ENCODE measurements around the gene MRPS15.
"Not testable (repeated sequence)": the region's sequence is repeated elsewhere in the genome, so short reads cannot be mapped to it uniquely, and the experiment has no call there.

Gene MRPS15

GRCh38 chr1:36463803-36464604 lies at the start of gene MRPS15:
Gene MRPS15, minus strand, starts transcription at chr1:36464384. Its CDS starts 109 bp downstream, at chr1:36464275.
- in situ Hi-C loops (cut with MboI; ENCODE audit: low sequenced_read_pairs): no loop called here

DNA sequence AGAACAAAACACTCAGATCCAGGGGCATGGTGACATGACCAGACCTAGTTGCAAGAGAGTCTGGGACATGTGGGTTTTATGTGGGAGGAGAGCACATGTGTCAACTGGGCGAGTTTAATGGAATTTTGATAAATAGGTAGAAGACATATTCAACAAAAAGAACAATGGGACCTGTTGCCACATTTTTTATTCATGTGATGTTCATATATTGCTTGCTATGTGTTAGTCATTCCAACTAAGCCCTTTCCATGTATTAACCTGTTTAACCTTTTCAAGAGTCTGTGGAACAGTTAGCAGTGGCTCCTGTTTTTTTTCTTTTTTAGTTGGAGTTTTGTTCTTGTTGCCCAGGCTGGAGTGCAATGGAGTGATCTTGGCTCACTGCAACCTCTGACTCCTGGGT lies 48.7 kb upstream of the MRPS15 start:
- in situ Hi-C loops (cut with MboI; ENCODE audit: low sequenced_read_pairs): no loop called here

DNA sequence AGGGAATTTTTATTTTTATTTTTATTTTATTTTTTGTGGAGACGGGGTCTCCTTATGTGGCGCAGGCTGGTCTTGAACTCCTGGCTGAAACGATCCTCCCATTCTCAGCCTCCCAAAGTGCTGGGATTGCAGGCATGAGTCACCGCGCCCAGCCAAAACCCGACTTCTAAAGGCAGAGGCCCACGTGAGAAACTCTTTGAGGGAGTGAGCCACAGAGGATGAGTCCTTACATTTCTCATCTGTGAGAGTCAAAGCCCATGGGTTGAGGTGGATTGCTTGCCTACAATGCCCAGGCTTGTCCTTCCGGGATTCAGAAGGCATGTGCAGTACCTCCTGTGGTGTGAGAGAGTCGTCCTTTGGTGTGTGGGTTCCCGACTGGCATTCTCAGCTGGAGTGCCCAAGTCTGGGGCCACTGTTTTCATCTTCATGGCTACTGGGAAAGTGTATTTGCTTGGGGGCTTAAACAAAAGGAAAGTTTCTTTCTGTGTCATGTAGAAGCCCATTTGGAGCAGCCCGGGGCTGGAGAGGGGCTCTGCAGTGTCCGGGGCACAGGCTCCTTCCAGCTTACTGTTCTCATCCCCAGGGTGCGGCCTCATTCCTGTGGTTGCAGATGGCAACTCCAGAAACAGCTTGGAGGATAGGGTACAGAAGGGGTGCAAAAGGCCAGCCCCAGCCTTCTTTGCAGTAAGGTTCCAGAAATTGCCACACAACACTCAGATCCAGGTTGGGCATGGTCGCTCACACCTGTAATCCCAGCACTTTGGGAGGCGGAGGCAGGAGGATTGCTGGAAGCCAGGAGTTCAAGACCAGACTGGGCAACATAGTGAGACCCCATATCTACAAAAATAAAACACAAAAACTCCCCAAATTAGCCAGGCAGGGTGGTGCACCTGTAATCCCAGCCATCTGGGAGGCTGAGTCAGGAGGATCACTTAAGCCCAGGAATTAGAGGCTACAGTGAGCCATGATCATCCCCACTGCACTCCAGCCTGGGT lies 47.9 kb upstream of the MRPS15 start:
- in situ Hi-C loops (cut with MboI; ENCODE audit: low sequenced_read_pairs): no loop called here

GRCh38 chr1:36511220-36511619 lies 47.0 kb upstream of the MRPS15 start:
- in situ Hi-C loops (cut with MboI; ENCODE audit: low sequenced_read_pairs): not testable (repeated sequence)

DNA sequence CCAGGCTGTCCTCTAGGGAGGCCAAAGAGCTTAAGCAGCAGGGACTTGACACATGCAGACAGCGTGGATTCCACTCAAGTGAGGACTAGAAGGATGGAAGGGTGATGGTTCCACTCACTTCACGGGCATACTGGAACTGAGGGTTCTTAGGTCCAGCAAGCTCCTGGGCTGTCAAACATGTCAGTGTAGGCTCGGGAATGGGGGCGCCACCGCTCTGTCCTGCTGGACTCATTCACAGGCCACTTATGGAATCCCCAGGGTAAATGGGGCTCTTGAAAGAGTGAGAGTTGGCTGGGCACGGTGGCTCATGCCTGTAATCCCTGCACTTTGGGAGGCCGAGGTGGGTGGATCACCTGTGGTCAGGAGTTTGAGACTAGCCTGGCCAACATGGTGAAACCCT lies 46.2 kb upstream of the MRPS15 start:
- in situ Hi-C loops (cut with MboI; ENCODE audit: low sequenced_read_pairs): no loop called here

- in situ Hi-C loops (cut with MboI; ENCODE audit: low sequenced_read_pairs): no loop called here
These were observed 44.1 kb upstream of the MRPS15 start for GRCh38 chr1:36508257-36508656.

DNA sequence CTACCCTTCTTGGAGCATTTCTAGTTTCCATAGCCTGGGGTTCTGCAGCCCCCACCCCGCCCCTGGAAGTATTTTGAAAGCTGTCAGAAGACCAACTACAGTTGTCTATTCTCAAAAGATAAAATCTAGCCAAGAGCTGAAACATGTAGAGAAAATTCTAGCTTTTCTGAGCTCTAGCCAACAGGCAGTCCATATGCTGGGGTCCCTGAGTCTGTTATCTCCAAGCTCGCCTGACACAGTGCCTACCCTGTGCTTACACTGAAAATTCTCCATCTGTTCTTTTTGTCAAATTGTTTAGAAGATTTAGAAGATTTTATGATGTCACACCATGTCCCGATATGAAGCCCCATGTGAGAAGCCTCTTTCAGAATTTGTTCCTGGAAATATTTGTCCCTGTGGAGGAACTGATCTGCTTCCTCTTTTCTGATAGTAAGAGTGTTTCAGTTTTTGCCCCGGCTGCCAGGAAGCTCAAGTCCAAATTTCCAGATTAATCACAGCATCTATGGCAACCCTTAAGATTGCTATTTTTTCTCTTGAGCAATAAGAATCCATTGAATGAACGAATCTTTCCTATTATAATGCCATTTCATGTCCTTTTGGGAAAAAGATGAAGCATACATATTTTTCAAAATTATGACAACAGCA lies 42.2 kb upstream of the MRPS15 start:
- in situ Hi-C loops (cut with MboI; ENCODE audit: low sequenced_read_pairs): no loop called here

DNA sequence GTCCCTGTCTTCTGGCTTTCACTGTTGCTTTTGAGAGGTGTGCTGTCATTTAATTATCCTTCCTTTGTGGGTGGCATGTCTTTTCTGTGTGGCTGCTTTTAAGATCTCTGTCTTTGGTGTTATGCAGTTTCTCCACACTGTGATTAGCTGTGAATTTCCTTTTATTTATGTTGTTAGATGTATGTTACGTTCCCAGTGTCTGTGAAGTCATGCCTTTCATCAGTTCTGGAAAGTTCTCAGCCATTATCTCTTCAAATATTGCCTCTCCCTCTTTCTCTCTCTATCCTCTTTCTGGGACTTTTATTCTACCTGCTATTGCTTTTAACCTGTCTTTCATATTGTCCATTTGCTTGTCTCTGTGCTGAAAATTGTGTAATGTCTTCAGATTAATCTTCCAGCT lies 39.5 kb upstream of the MRPS15 start:
- in situ Hi-C loops (cut with MboI; ENCODE audit: low sequenced_read_pairs): no loop called here

GRCh38 chr1:36503159-36503558 lies 39.0 kb upstream of the MRPS15 start:
- in situ Hi-C loops (cut with MboI; ENCODE audit: low sequenced_read_pairs): no loop called here

DNA sequence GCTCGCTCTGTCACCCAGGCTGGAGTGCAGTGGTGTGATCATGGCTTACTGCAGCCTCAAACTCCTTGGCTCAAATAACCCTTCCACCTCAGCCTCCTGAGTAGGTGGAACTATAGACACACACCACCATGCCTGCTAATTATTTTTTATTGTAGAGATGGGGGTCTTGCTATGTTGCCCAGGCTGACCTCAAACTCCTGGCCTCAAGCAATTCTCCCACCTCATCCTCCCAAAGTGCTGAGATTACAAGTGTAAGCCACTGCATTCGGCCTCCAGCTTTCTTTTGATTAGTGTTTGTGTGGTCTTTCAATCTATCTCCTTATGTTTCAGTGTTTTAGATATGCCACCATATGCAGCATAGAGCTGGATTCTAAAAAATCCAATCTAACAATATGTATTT lies 38.4 kb upstream of the MRPS15 start:
- in situ Hi-C loops (cut with MboI; ENCODE audit: low sequenced_read_pairs): no loop called here

GRCh38 chr1:36501911-36502310 lies 37.7 kb upstream of the MRPS15 start:
- in situ Hi-C loops (cut with MboI; ENCODE audit: low sequenced_read_pairs): not testable (repeated sequence)

DNA sequence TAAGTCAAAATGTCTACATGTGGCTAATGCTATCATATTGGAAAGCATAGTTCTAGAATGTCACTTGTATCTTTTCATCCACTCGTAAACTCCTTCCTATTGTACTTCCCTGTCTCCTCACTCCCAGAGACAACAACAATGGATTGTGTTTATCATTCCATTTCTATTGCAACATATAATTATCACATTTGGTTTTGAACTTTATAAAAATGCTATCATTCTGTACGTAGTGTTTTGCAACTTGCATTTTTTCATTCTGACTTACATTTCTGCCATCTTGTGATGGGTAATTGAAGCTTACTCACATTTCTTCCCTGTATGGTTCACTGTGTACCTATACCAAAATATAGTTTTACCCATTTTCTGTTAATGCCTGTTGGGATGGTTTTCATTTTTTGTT lies 33.0 kb upstream of the MRPS15 start:
- in situ Hi-C loops (cut with MboI; ENCODE audit: low sequenced_read_pairs): no loop called here

DNA sequence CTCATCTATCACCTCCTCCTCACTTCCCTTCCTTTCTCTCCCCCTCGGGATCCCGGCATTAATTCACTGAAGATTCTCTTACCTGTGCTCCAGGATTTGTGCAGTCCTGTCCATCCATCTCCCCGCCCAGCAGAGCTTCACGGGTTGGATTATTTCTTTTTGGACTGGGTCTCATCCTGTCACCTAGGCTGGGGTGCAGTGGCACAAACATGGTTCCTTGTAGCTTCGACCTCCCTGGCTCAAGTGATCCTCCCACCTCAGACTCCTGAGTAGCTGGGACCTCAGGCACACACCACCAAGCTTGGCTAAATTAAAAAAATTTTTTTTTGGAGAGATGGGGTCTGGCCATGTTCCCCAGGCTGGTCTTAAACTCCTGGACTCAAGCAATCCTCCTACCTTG lies 30.8 kb upstream of the MRPS15 start:
- in situ Hi-C loops (cut with MboI; ENCODE audit: low sequenced_read_pairs): no loop called here

DNA sequence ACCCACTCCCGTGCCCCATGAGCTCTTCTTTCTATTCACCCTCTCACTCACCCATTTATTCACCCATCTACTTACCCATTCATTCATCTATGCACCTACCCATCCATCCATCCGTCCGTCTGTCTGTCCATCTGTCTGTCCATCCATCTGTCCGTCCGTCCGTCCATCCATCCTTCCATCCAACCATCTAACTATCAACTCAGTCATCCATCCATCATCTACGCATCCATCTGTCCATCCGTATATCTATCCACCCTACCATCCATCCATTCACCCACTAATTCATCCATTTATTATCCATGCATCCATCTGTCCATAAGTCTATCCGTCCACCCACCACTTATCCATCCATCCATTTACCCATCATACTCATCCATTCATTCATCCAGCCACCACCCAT lies 29.3 kb upstream of the MRPS15 start:
- in situ Hi-C loops (cut with MboI; ENCODE audit: low sequenced_read_pairs): no loop called here

- in situ Hi-C loops (cut with MboI; ENCODE audit: low sequenced_read_pairs): no loop called here
These were observed 28.3 kb upstream of the MRPS15 start for GRCh38 chr1:36492491-36492890.

DNA sequence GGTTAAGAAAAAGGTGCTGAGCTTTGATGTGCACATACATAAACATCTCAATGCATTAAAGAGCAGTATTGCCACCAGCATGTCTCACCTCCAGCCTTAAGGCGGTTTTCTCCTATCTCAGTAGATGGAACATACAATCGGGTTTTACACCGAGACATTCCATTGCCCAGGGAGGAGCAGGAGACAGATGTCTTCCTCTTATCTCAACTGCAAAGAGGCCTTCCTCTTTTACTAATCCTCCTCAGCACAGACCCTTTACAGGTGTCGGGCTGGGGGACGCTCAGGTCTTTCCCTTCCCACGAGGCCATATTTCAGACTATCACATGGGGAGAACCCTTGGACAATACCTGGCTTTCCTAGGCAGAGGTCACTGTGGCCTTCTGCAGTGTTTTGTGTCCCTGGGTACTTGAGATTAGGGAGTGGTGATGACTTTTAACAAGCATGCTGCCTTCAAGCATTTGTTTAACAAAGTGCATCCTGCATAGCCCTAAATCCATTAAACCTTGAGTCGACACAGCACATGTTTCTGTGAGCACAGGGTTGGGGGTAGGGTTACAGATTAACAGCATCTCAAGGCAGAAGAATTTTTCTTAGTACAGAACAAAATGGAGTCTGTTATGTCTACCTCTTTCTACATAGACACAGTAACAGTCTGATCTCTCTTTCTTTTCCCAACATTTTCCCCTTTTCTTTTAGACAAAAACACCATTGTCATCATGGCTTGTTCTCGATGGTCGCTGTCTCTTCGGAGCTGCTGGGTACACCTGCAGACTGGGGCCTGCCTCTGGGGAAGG lies 25.3 kb upstream of the MRPS15 start:
- in situ Hi-C loops (cut with MboI; ENCODE audit: low sequenced_read_pairs): not testable (repeated sequence)

- in situ Hi-C loops (cut with MboI; ENCODE audit: low sequenced_read_pairs): no loop called here
These were observed 23.7 kb upstream of the MRPS15 start for GRCh38 chr1:36487906-36488305.

DNA sequence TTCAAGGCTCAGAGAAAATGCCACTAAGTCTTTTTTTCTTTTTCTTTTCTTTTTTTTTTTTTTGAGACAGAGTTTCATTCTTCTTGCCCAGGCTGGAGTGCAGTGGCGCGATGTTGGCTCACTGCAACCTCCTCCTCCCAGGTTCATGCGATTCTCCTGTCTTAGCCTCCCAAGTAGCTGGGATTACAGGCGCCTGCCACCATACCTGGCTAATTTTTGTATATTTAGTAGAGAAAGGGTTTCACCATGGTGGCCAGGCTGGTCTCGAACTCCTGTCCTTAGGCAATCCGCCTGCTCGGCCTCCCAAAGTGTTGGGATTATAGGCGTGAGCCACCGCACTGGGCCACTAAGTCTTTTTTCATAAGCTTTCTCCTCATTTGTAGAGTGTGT lies 23.1 kb upstream of the MRPS15 start:
- in situ Hi-C loops (cut with MboI; ENCODE audit: low sequenced_read_pairs): not testable (repeated sequence)

DNA sequence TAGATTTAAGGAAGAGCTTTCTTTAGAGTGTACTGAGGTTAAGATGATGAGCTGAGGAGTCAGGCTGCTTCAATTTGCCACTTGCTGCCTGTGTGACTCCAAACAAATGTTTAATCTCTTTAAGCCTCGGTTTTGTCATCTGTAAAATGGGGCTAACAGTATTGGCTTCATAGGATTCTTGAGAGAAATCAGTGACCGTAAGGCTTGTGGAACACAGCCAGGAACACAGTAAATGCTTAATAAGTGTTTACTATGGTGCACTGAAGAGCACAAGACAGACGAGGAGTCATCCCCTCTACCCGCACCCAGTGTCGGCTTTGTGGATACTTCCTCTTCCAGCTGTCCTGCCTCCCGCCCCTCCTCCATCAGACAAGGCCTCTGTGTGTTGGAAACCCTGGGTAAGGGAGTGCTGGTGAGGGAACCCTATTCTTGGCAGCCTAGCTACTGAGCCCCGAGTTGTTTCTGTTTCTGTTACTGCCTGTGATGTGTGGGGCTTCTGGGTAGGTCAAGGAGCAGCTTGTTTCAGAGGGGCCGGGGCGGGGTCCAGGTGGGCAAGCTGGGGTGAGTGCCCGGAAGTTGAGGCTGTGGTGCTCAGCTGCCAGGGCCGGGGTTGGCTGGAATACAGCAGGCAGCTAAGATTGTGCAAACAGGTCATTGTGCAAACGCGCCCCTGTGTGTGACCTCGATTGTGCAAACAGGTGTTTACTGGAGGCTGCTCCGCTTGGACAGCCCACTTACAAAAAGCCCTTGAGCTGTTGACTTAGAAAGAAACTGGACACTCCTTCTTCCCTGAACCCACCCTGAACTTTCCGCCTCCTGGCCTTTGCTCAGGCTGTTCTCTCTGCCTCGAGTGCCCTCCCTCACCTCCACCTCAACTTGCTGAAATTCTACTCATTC lies 22.5 kb upstream of the MRPS15 start:
- in situ Hi-C loops (cut with MboI; ENCODE audit: low sequenced_read_pairs): no loop called here

DNA sequence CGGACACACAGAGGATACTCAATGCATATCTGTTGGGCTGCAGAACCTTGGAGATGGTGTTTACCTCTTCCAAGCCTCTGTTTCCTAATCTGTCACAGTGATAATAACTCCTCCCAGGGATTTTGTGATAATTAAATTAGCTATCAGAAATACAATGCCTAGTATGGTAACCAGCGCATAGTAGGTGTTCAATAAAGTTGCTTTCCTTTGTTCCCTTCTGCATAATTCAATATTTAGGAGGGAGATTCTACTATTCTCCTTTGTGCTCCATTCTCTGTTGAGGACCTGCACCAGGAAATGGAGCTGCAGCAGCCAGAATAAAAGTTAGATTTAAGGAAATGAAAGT lies 21.9 kb upstream of the MRPS15 start:
- in situ Hi-C loops (cut with MboI; ENCODE audit: low sequenced_read_pairs): no loop called here

Measured in HL-60/S4 treated with retinoic acid at 250 ng/mL for 4 days and 3 days (cell line).